Parathyroid adenoma (tissue), 2 donors: ENCODE data around the gene BDKRB1.

Experiments
- H2AFZ ChIP-seq: fragments of 300-600 bp; sonication (generic); one replicate; pipeline ENCODE4 v1.7.0; 2017; ENCODE audit warnings: antibody characterized with exemption, mild to moderate bottlenecking
- H3K27ac ChIP-seq: fragments of 300-600 bp; sonication (generic); one replicate; pipeline ENCODE4 v1.7.0; 2017
- H3K27me3 ChIP-seq: fragments of 300-600 bp; sonication (generic); one replicate; pipeline ENCODE4 v1.7.0; 2017; ENCODE audit warnings: low read length; ENCODE audit not compliant: control insufficient read depth, insufficient read depth
- H3K36me3 ChIP-seq: fragments of 300-600 bp; sonication (generic); one replicate; pipeline ENCODE4 v1.7.0; 2017; ENCODE audit warnings: low read length; ENCODE audit not compliant: control insufficient read depth, insufficient read depth
- H3K4me1 ChIP-seq: fragments of 300-600 bp; sonication (generic); one replicate; pipeline ENCODE4 v1.7.0; 2017; ENCODE audit warnings: control low read depth
- H3K4me2 ChIP-seq: fragments of 300-600 bp; sonication (generic); one replicate; pipeline ENCODE4 v1.7.0; 2017; ENCODE audit warnings: low read length
- H3K4me3 ChIP-seq: fragments of 300-600 bp; sonication (generic); one replicate; pipeline ENCODE4 v1.7.0; 2017; ENCODE audit warnings: low read depth, low read length
- H3K79me2 ChIP-seq: fragments of 300-600 bp; sonication (generic); one replicate; pipeline ENCODE4 v1.7.0; 2017; ENCODE audit warnings: control low read depth
- H3K9ac ChIP-seq: fragments of 300-600 bp; sonication (generic); one replicate; pipeline ENCODE4 v1.7.0; 2017; ENCODE audit warnings: mild to moderate bottlenecking
- H3K9me3 ChIP-seq: fragments of 300-600 bp; sonication (generic); one replicate; pipeline ENCODE4 v1.7.0; 2017; ENCODE audit warnings: low read length; ENCODE audit not compliant: control insufficient read depth
- CTCF ChIP-seq: fragments of 300-600 bp; sonication (generic); IDR thresholded peaks from one replicate; pipeline ENCODE4 v1.7.0; 2017; ENCODE audit warnings: antibody characterized with exemption, mild to moderate bottlenecking
- donor health status: primary hyperparathyroidism.

BDKRB1 gene

GRCh38 chr14:96229315-96229714 is 26.7 kb upstream of the BDKRB1 start:
- no peak overlapping the region for H3K4me2 ChIP-seq
- H3K27me3 ChIP-seq = no peaks in the 10 kb centered on the region
- no peak overlapping the region for H3K4me3 ChIP-seq
- no peaks in the 10 kb centered on the region for H3K36me3 ChIP-seq
- H3K4me1 ChIP-seq = no peaks in the 10 kb centered on the region
- H2AFZ ChIP-seq = no peak overlapping the region
- H3K9ac ChIP-seq = no peak overlapping the region
- H3K79me2 ChIP-seq = no peaks in the 10 kb centered on the region
- H3K9me3 ChIP-seq = no peaks in the 10 kb centered on the region
- H3K27ac ChIP-seq = no peak overlapping the region
- TF ChIP-seq CTCF = no peak

GRCh38 chr14:96231056-96231455 is 25.0 kb upstream of the BDKRB1 start:
- Histone ChIP-seq H3K79me2 (no peaks in the 10 kb centered on the region), H3K9me3 (no peaks in the 10 kb centered on the region), H3K36me3 (no peaks in the 10 kb centered on the region), H2AFZ (no peak overlapping the region), H3K4me2 (no peak overlapping the region), H3K27me3 (no peaks in the 10 kb centered on the region), H3K27ac (no peak overlapping the region), H3K4me1 (no peaks in the 10 kb centered on the region), H3K4me3 (no peak overlapping the region), H3K9ac (no peak overlapping the region)
- TF ChIP-seq CTCF = no peak

- no peak overlapping the region for H3K4me2 ChIP-seq
- TF ChIP-seq CTCF = no peak
- no peaks in the 10 kb centered on the region for H3K27me3 ChIP-seq
- H3K79me2 ChIP-seq = no peaks in the 10 kb centered on the region
- H3K9ac ChIP-seq = no peak overlapping the region
- H3K27ac ChIP-seq = no peak overlapping the region
- H3K9me3 ChIP-seq = no peaks in the 10 kb centered on the region
- no peak overlapping the region for H3K4me3 ChIP-seq
- H3K36me3 ChIP-seq = no peaks in the 10 kb centered on the region
- H2AFZ ChIP-seq = no peak overlapping the region
- H3K4me1 ChIP-seq = no peaks in the 10 kb centered on the region
Measured at GRCh38 chr14:96231526-96232130, 24.4 kb upstream of the BDKRB1 start.

GRCh38 chr14:96232506-96232905 is 23.5 kb upstream of the BDKRB1 start:
- H3K4me1 ChIP-seq = no peaks in the 10 kb centered on the region
- no peak overlapping the region for H3K4me2 ChIP-seq
- H3K79me2 ChIP-seq = no peaks in the 10 kb centered on the region
- no peak overlapping the region for H2AFZ ChIP-seq
- H3K4me3 ChIP-seq = no peak overlapping the region
- no peaks in the 10 kb centered on the region for H3K36me3 ChIP-seq
- H3K9me3 ChIP-seq = no peaks in the 10 kb centered on the region
- no peaks in the 10 kb centered on the region for H3K27me3 ChIP-seq
- no peak for TF ChIP-seq CTCF
- H3K27ac ChIP-seq = no peak overlapping the region
- no peak overlapping the region for H3K9ac ChIP-seq

GRCh38 chr14:96233661-96234060 is 22.3 kb upstream of the BDKRB1 start:
- TF ChIP-seq CTCF = no peak
- no peaks in the 10 kb centered on the region for H3K27me3 ChIP-seq
- H3K4me2 ChIP-seq = no peak overlapping the region
- no peaks in the 10 kb centered on the region for H3K4me1 ChIP-seq
- H3K79me2 ChIP-seq = no peaks in the 10 kb centered on the region
- no peak overlapping the region for H3K4me3 ChIP-seq
- no peak overlapping the region for H2AFZ ChIP-seq
- H3K27ac ChIP-seq = no peak overlapping the region
- no peaks in the 10 kb centered on the region for H3K36me3 ChIP-seq
- H3K9ac ChIP-seq = no peak overlapping the region
- no peaks in the 10 kb centered on the region for H3K9me3 ChIP-seq
